ENCODE data around the gene PADI4. TPM values are rescaled to one million over a fixed set of nuclear protein-coding genes. Genes with fewer than 3 reads are reported as not detected.

Gene PADI4
- polyA plus RNA-seq, 1 donor, result 0.10 TPM

DNA sequence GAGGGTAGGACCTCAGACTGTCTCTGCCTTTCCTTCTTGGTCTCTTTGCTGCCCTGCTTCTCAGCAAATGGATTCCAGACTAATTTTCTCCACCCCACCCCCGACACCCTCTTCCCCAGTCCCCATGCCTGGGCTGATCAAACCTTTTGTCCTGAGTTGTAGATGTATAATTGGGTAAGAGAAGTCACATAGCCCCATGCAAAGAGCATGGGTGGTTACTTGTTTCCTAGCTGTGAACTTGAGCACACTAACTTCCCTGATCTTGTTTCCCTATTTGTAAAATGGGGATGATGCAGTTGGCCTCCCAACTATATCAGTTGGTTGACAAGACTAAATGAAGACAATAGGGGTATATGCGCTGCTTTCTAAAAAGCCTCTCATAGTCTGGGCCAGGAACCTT lies 73.2 kb downstream of the PADI4 start:
- WGBS (ENCODE audit: insufficient coverage, low lambda C conversion rate), result no CpG with 5 or more reads among the region's 2 CpGs
- H3K36me3 ChIP-seq (ENCODE audit: control insufficient read depth, insufficient read depth, low read length), result no peaks in the 10 kb centered on the region
- H3K4me1 ChIP-seq (ENCODE audit: control insufficient read depth, insufficient read depth, low read length), result no peaks in the 10 kb centered on the region
- no peaks in the 10 kb centered on the region for H3K9me3 ChIP-seq (ENCODE audit: control insufficient read depth, low read depth, low read length)
- H3K4me3 ChIP-seq (ENCODE audit: low read length), result no peak overlapping the region
- peaks cover 5% of the 10 kb centered on the region for H3K27me3 ChIP-seq (ENCODE audit: control insufficient read depth, insufficient read depth, low read length)
- no peak for DNase-seq
- no peak overlapping the region for H3K27ac ChIP-seq (ENCODE audit: low read length)

DNA sequence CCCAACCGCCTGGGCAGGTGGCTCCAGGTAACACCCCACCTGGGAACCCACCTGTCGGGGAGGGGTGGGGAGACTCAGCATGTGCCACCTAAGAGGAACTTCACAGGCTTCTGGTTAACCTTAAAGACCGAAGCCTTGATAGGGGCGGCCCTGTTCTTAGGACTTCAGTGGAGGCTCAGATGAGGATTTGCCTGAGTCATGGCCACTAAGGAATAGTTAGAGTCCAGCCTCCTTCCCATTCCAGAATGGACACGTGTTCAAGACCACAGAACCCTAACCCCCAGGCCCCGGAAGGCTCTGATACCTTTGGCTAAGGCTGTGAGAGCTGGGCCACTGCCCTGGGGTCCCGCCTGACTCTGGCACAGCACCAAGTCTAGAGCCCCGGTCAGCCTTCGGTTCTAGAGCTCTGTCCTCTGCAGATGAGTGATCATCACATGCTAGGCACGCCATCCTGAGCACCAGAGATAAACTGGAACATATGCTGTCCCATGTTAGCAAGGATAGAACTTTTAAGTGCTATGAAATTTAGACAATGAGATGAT lies 84.3 kb downstream of the PADI4 start:
- H3K27me3 ChIP-seq (ENCODE audit: control insufficient read depth, insufficient read depth, low read length), result no peaks in the 10 kb centered on the region
- no CpG with 5 or more reads among the region's 10 CpGs for WGBS (ENCODE audit: insufficient coverage, low lambda C conversion rate)
- no peaks in the 10 kb centered on the region for H3K36me3 ChIP-seq (ENCODE audit: control insufficient read depth, insufficient read depth, low read length)
- H3K4me1 ChIP-seq (ENCODE audit: control insufficient read depth, insufficient read depth, low read length), result no peaks in the 10 kb centered on the region
- no peak for DNase-seq
- no peaks in the 10 kb centered on the region for H3K9me3 ChIP-seq (ENCODE audit: control insufficient read depth, low read depth, low read length)
- no peak overlapping the region for H3K27ac ChIP-seq (ENCODE audit: low read length)
- H3K4me3 ChIP-seq (ENCODE audit: low read length), result no peak overlapping the region

DNA sequence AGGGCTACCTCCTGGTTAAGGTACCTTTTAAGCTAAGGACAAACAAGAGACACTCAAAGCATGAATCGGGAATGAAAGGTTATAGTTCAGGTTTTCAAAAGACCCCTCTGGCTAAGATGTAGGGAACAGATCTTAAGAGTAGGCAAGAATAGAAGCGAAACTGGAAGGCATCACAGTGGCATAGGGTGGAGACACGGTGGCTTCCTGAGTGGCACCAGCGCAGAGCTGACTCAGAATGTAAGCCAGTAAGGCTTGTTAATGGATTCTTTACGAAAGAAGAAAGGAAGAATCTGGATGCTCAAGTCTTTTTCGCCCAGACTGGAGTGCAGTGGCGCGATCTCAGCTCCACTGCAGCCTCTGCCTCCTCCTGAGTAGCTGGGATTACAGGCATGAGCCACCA lies 85.2 kb downstream of the PADI4 start:
- Histone ChIP-seq H3K36me3 (ENCODE audit: control insufficient read depth, insufficient read depth, low read length) (no peaks in the 10 kb centered on the region), H3K9me3 (ENCODE audit: control insufficient read depth, low read depth, low read length) (no peaks in the 10 kb centered on the region), H3K4me1 (ENCODE audit: control insufficient read depth, insufficient read depth, low read length) (no peaks in the 10 kb centered on the region), H3K4me3 (ENCODE audit: low read length) (no peak overlapping the region), H3K27me3 (ENCODE audit: control insufficient read depth, insufficient read depth, low read length) (no peaks in the 10 kb centered on the region), H3K27ac (ENCODE audit: low read length) (no peak overlapping the region)
- DNase-seq, result no peak
- 100% methylated on average over 2 of the region's 8 CpGs for WGBS (ENCODE audit: insufficient coverage, low lambda C conversion rate)

GRCh38 chr1:17397910-17398695 lies 90.1 kb downstream of the PADI4 start:
- no CpG with 5 or more reads among the region's 7 CpGs for WGBS (ENCODE audit: insufficient coverage, low lambda C conversion rate)
- no peak for DNase-seq
- no peaks in the 10 kb centered on the region for H3K27me3 ChIP-seq (ENCODE audit: control insufficient read depth, insufficient read depth, low read length)
- no peaks in the 10 kb centered on the region for H3K4me1 ChIP-seq (ENCODE audit: control insufficient read depth, insufficient read depth, low read length)
- H3K36me3 ChIP-seq (ENCODE audit: control insufficient read depth, insufficient read depth, low read length), result no peaks in the 10 kb centered on the region
- H3K4me3 ChIP-seq (ENCODE audit: low read length), result no peak overlapping the region
- no peaks in the 10 kb centered on the region for H3K9me3 ChIP-seq (ENCODE audit: control insufficient read depth, low read depth, low read length)
- H3K27ac ChIP-seq (ENCODE audit: low read length), result no peak overlapping the region

- Histone ChIP-seq H3K36me3 (ENCODE audit: control insufficient read depth, insufficient read depth, low read length) (no peaks in the 10 kb centered on the region), H3K9me3 (ENCODE audit: control insufficient read depth, low read depth, low read length) (no peaks in the 10 kb centered on the region), H3K4me1 (ENCODE audit: control insufficient read depth, insufficient read depth, low read length) (no peaks in the 10 kb centered on the region), H3K27me3 (ENCODE audit: control insufficient read depth, insufficient read depth, low read length) (peaks cover 4% of the 10 kb centered on the region), H3K27ac (ENCODE audit: low read length) (no peak overlapping the region), H3K4me3 (ENCODE audit: low read length) (no peak overlapping the region)
- DNase-seq, result no peak
- 72% methylated on average over 5 of the region's 11 CpGs for WGBS (ENCODE audit: insufficient coverage, low lambda C conversion rate)
Observed at GRCh38 chr1:17400725-17401341, 92.8 kb downstream of the PADI4 start.

GRCh38 chr1:17401841-17402240 lies 93.8 kb downstream of the PADI4 start:
- no peak for DNase-seq
- no CpG with 5 or more reads among the region's 4 CpGs for WGBS (ENCODE audit: insufficient coverage, low lambda C conversion rate)
- Histone ChIP-seq H3K27me3 (ENCODE audit: control insufficient read depth, insufficient read depth, low read length) (peaks cover 4% of the 10 kb centered on the region), H3K36me3 (ENCODE audit: control insufficient read depth, insufficient read depth, low read length) (peaks cover 2% of the 10 kb centered on the region), H3K4me1 (ENCODE audit: control insufficient read depth, insufficient read depth, low read length) (no peaks in the 10 kb centered on the region), H3K9me3 (ENCODE audit: control insufficient read depth, low read depth, low read length) (no peaks in the 10 kb centered on the region), H3K4me3 (ENCODE audit: low read length) (no peak overlapping the region), H3K27ac (ENCODE audit: low read length) (no peak overlapping the region)

GRCh38 chr1:17403081-17403480 lies 95.1 kb downstream of the PADI4 start:
- WGBS (ENCODE audit: insufficient coverage, low lambda C conversion rate), result no CpG with 5 or more reads among the region's 3 CpGs
- no peak for DNase-seq
- no peak overlapping the region for H3K27ac ChIP-seq (ENCODE audit: low read length)
- H3K27me3 ChIP-seq (ENCODE audit: control insufficient read depth, insufficient read depth, low read length), result peaks cover 4% of the 10 kb centered on the region
- no peak overlapping the region for H3K4me3 ChIP-seq (ENCODE audit: low read length)
- H3K36me3 ChIP-seq (ENCODE audit: control insufficient read depth, insufficient read depth, low read length), result peaks cover 8% of the 10 kb centered on the region
- no peaks in the 10 kb centered on the region for H3K9me3 ChIP-seq (ENCODE audit: control insufficient read depth, low read depth, low read length)
- no peaks in the 10 kb centered on the region for H3K4me1 ChIP-seq (ENCODE audit: control insufficient read depth, insufficient read depth, low read length)

DNA sequence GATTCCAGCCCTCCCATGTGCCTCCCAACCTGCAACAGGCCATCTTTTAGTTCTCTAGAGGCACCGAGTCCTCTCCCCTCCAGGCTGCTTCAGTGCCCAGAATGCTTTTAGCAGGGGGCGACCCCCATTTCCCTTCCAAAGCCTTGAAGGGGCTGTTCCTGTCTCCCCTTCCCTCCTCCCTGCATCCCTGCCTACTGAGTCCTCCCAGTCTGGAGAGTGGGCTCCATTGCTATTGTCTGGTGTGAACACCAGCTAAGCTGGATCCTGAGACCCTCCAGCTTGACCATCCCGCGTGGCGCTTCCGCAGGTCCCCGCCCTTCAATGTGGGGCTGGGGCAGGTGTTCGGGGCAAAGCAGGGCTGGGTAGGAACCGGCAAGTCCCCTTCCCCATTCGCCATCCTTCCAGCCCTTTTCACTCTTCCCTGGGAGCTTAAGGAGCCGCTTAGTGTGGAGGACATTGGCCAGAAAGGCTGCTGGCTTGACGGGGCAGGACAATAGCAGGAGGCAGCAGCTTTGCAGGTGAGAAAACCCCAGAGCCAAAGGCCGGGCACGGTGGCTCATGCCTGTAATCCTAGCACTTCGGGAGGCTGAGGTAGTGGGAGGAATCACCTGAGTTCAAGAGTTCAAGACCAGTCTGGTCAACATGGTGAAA lies 96.2 kb downstream of the PADI4 start:
- no peak for DNase-seq
- H3K27ac ChIP-seq (ENCODE audit: low read length), result no peak overlapping the region
- H3K27me3 ChIP-seq (ENCODE audit: control insufficient read depth, insufficient read depth, low read length), result peaks cover 4% of the 10 kb centered on the region
- no peaks in the 10 kb centered on the region for H3K9me3 ChIP-seq (ENCODE audit: control insufficient read depth, low read depth, low read length)
- H3K4me3 ChIP-seq (ENCODE audit: low read length), result no peak overlapping the region
- no peaks in the 10 kb centered on the region for H3K4me1 ChIP-seq (ENCODE audit: control insufficient read depth, insufficient read depth, low read length)
- H3K36me3 ChIP-seq (ENCODE audit: control insufficient read depth, insufficient read depth, low read length), result peaks cover 17% of the 10 kb centered on the region
- no CpG with 5 or more reads among the region's 15 CpGs for WGBS (ENCODE audit: insufficient coverage, low lambda C conversion rate)

DNA sequence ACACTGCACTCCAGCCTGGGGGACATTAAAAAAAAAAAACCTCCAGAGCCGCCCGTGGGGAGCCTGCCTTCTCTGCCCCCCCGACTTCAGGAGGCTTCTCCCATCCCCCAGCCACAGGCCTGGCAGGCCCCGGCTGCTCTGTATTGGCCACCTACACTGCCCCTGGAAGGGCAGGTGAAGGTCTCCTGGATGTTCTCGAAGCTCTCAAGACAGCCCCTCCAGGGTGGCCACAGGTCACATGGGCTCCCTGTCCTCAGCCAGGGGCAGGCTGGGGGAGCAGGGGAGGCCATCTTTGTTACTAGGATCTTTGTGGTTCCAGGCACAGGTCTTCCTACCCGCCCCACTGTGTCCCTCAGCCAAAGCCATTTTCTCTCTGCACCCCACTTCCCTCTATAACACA lies 96.8 kb downstream of the PADI4 start:
- Histone ChIP-seq H3K27me3 (ENCODE audit: control insufficient read depth, insufficient read depth, low read length) (peaks cover 4% of the 10 kb centered on the region), H3K4me3 (ENCODE audit: low read length) (no peak overlapping the region), H3K9me3 (ENCODE audit: control insufficient read depth, low read depth, low read length) (no peaks in the 10 kb centered on the region), H3K4me1 (ENCODE audit: control insufficient read depth, insufficient read depth, low read length) (no peaks in the 10 kb centered on the region), H3K36me3 (ENCODE audit: control insufficient read depth, insufficient read depth, low read length) (peaks cover 23% of the 10 kb centered on the region), H3K27ac (ENCODE audit: low read length) (no peak overlapping the region)
- DNase-seq, result no peak
- no CpG with 5 or more reads among the region's 6 CpGs for WGBS (ENCODE audit: insufficient coverage, low lambda C conversion rate)

DNA sequence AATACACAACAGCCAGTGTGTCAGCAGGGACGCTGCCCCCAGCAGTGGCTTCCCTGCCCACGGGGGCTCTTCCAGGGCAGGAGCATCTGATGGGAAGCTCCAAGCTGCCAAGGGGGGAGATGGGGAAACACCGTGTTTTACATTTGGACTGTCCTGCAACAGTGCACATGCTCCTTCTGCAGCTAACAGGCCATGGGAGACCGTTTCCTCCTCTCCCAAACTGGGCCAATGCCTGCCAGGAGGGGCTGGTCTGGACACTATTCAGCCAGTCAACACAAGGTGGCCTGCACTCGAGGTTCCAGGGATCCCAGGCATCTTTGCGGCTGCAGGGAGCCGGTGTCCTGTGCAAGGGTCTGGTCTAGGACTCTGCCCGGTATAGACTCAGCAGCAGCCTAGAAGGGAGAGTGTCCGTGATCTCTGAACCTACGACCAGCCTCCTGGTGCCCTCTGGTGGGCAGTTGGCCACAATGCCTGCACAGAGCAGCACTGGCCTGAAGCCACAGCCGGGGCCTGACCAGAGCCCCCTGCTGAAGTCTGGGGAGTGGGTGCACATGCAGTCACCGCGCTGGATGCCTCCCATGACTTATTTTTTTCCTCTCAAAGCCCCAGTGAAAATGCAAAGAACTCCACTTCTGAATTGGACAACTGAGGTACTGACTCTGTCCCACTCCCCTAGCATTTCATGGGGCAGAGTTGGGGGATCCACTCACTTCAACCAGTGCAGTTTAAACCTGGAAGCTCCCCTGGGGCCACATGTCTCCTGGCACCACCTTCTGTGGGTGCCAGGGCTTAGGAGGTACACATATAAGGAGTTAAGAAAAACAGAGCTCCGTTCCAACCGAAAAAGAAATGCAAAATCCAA lies 98.1 kb downstream of the PADI4 start:
- H3K4me3 ChIP-seq (ENCODE audit: low read length), result no peak overlapping the region
- H3K36me3 ChIP-seq (ENCODE audit: control insufficient read depth, insufficient read depth, low read length), result peaks cover 36% of the 10 kb centered on the region
- no peaks in the 10 kb centered on the region for H3K4me1 ChIP-seq (ENCODE audit: control insufficient read depth, insufficient read depth, low read length)
- peak; percentile 35 to 45 for DNase-seq
- H3K27me3 ChIP-seq (ENCODE audit: control insufficient read depth, insufficient read depth, low read length), result peaks cover 4% of the 10 kb centered on the region
- no peak overlapping the region for H3K27ac ChIP-seq (ENCODE audit: low read length)
- 80% methylated on average over 1 of the region's 15 CpGs for WGBS (ENCODE audit: insufficient coverage, low lambda C conversion rate)
- H3K9me3 ChIP-seq (ENCODE audit: control insufficient read depth, low read depth, low read length), result no peaks in the 10 kb centered on the region
